OCI-LY3 (cell line): Measurements from ENCODE around the gene BPIFB6.

ENCODE experiments used
- H2AFZ ChIP-seq: fragments of 200-600, 300-600 bp; shearing (Covaris generic); 2 replicates; pipeline ENCODE4 v1.6.0; 2014; ENCODE audit warnings: antibody characterized with exemption, low read depth, low read length
- H3K27ac ChIP-seq: fragments of 200-600, 300-600 bp; sonication (generic); 2 replicates; pipeline ENCODE4 v1.5.1; 2014; ENCODE audit warnings: mild to moderate bottlenecking, low read length, moderate library complexity, mixed read lengths
- H3K27me3 ChIP-seq: fragments of 200-600, 300-600 bp; sonication (generic); 2 replicates; pipeline ENCODE4 v1.6.1; 2014; ENCODE audit warnings: low read depth, low read length, mixed read lengths
- H3K36me3 ChIP-seq: fragments of 200-600, 300-600 bp; sonication (generic); replicated peaks from 2 replicates; pipeline ENCODE3; 2014; ENCODE audit warnings: low read depth, low read length, mixed read lengths
- H3K4me1 ChIP-seq: fragments of 300-600, 200-600 bp; sonication (generic); 2 replicates; pipeline ENCODE4 v1.6.1; 2014; ENCODE audit warnings: low read length, mixed read lengths
- H3K4me2 ChIP-seq: fragments of 200-600, 300-600 bp; sonication (generic); 2 replicates; pipeline ENCODE4 v1.6.1; 2014; ENCODE audit warnings: low read length, mixed read lengths
- H3K4me3 ChIP-seq: fragments of 300-600, 200-600 bp; sonication (generic); 2 replicates; pipeline ENCODE4 v1.5.1; 2014; ENCODE audit warnings: antibody characterized with exemption, mild to moderate bottlenecking, low read length, moderate library complexity
- H3K79me2 ChIP-seq: fragments of 300-600, 200-600 bp; shearing (Covaris generic); 2 replicates; pipeline ENCODE4 v1.6.1; 2014; ENCODE audit warnings: mild to moderate bottlenecking, low read length, mixed read lengths
- H3K9ac ChIP-seq: fragments of 300-600, 200-600 bp; shearing (Covaris generic); 2 replicates; pipeline ENCODE4 v1.6.0; 2014; ENCODE audit warnings: mild to moderate bottlenecking, low read length, moderate library complexity
- H3K9me3 ChIP-seq: fragments of 200-600, 300-600 bp; shearing (Covaris generic); 2 replicates; pipeline ENCODE4 v1.6.1; 2014; ENCODE audit warnings: low read length, mixed read lengths; ENCODE audit not compliant: insufficient read depth
- H4K20me1 ChIP-seq: fragments of 200-600, 300-600 bp; sonication (generic); 2 replicates; pipeline ENCODE4 v1.6.1; 2016; ENCODE audit warnings: low read length, mixed read lengths; ENCODE audit not compliant: insufficient read depth
- CTCF ChIP-seq: fragments of 200-600, 300-600 bp; sonication (generic); IDR thresholded peaks from 2 replicates; pipeline ENCODE4 v1.5.1; 2014; ENCODE audit warnings: antibody characterized with exemption, low read length, low read depth
- EZH2phosphoT487 ChIP-seq: fragments of 200-600 bp; shearing (Covaris generic); IDR thresholded peaks from 2 replicates; pipeline ENCODE4 v1.6.1; 2018; ENCODE audit warnings: antibody characterized with exemption, mixed run types, low read depth

The BPIFB6 gene

GRCh38 chr20:33062105-33062824 is 30.8 kb downstream of the BPIFB6 start:
- Histone ChIP-seq H3K9me3 (no peaks in the 10 kb centered on the region), H3K79me2 (no peaks in the 10 kb centered on the region), H3K4me2 (no peak overlapping the region), H3K4me3 (no peak overlapping the region), H4K20me1 (no peaks in the 10 kb centered on the region), H3K27me3 (no peaks in the 10 kb centered on the region), H3K4me1 (no peaks in the 10 kb centered on the region), H2AFZ (no peak overlapping the region), H3K36me3 (no peaks in the 10 kb centered on the region), H3K9ac (no peak overlapping the region), H3K27ac (no peak overlapping the region)
- no peak for TF ChIP-seq CTCF
- TF ChIP-seq EZH2phosphoT487: no peak

- Histone ChIP-seq H2AFZ (no peak overlapping the region), H3K9me3 (no peaks in the 10 kb centered on the region), H3K4me2 (no peak overlapping the region), H3K4me1 (no peaks in the 10 kb centered on the region), H3K36me3 (no peaks in the 10 kb centered on the region), H3K79me2 (no peaks in the 10 kb centered on the region), H3K27me3 (no peaks in the 10 kb centered on the region), H3K27ac (no peak overlapping the region), H3K4me3 (no peak overlapping the region), H3K9ac (no peak overlapping the region), H4K20me1 (no peaks in the 10 kb centered on the region)
- no peak for TF ChIP-seq CTCF
- TF ChIP-seq EZH2phosphoT487: no peak
These were observed 31.3 kb downstream of the BPIFB6 start for GRCh38 chr20:33062825-33063149.

GRCh38 chr20:33063271-33063670 is 31.8 kb downstream of the BPIFB6 start:
- no peaks in the 10 kb centered on the region for H3K27me3 ChIP-seq
- no peak overlapping the region for H3K27ac ChIP-seq

More at GRCh38 chr20:33063271-33063670, 31.8 kb downstream of the BPIFB6 start:
- no peaks in the 10 kb centered on the region for H3K9me3 ChIP-seq
- no peak overlapping the region for H3K4me3 ChIP-seq
- no peaks in the 10 kb centered on the region for H4K20me1 ChIP-seq
- H3K79me2 ChIP-seq: no peaks in the 10 kb centered on the region
- no peak overlapping the region for H3K9ac ChIP-seq
- TF ChIP-seq CTCF (no peak), EZH2phosphoT487 (no peak)
- H2AFZ ChIP-seq: no peak overlapping the region
- H3K4me2 ChIP-seq: no peak overlapping the region
- H3K4me1 ChIP-seq: no peaks in the 10 kb centered on the region
- H3K36me3 ChIP-seq: no peaks in the 10 kb centered on the region
